ENCODE results near the gene MACC1. TPM values are rescaled to one million over a fixed set of nuclear protein-coding genes. Genes with fewer than 3 reads are reported as not detected.

The MACC1 gene
- total RNA-seq, 2 donors from 2014 or later = 0.14 to 0.56 TPM

DNA sequence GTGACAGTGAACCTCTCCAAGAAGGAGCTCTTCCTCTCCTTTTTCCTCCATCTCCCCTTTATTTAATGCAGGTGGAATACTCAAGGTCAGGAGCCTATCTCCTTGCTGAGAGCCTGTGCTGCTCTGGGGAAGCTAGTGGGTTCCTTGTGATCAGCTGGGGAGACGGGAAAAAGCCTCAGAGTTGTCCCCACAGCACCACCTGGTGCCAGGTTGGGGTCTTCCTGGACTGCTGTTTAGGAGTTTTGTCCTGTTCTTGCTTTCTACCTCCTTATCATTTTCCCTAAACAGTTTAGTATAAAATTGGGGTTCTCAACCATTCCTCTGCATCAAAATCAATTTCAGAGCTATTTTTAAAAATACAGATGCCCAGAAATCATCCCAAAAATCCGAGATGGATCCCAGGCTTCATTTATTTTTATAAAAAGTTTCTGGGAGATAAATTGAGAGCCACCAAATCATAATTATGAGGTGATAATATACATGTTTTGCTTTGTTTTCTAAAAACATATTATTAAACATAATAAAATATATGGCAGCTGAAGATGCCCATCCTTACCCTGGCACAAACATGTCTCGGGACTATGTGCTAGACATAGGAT is 44.3 kb downstream of the MACC1 start:
- ATAC-seq (ENCODE audit: insufficient number of reproducible peaks, low FRiP score, low read depth) = no peak
- no peaks in the 10 kb centered on the region for H3K36me3 ChIP-seq

DNA sequence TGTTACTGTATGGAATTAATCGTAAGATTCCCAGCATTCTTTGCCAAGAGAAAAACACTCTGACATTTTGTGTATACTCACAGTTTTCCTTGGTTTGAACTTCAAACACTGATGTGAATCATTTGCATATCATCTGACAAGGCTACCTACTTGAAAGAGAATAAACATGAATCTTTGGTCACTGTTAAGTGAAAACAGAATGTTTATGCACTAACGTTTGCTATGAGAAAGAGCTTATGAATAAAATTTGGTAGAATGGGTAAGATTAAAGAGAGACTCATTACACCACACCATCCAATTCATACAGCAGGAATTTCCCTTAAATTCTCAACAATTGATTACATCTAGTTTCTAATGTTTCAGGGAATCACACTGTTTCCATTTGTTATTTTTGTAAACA is 46.6 kb downstream of the MACC1 start:
- TF ChIP-seq, protein P1, sequence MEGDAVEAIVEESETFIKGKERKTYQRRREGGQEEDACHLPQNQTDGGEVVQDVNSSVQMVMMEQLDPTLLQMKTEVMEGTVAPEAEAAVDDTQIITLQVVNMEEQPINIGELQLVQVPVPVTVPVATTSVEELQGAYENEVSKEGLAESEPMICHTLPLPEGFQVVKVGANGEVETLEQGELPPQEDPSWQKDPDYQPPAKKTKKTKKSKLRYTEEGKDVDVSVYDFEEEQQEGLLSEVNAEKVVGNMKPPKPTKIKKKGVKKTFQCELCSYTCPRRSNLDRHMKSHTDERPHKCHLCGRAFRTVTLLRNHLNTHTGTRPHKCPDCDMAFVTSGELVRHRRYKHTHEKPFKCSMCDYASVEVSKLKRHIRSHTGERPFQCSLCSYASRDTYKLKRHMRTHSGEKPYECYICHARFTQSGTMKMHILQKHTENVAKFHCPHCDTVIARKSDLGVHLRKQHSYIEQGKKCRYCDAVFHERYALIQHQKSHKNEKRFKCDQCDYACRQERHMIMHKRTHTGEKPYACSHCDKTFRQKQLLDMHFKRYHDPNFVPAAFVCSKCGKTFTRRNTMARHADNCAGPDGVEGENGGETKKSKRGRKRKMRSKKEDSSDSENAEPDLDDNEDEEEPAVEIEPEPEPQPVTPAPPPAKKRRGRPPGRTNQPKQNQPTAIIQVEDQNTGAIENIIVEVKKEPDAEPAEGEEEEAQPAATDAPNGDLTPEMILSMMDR (IDR thresholded peaks at IDR 0.05) = no peak
- ATAC-seq (ENCODE audit: insufficient number of reproducible peaks, low FRiP score, low read depth) = no peak

More for the DNA sequence above, 44.3 kb downstream of the MACC1 start:
- no peaks in the 10 kb centered on the region for H3K9me3 ChIP-seq
- TF ChIP-seq, protein P1 (IDR thresholded peaks at IDR 0.05) = no peak
- no peak for DNase-seq (ENCODE audit: low spot score)
- no peak overlapping the region for H3K4me3 ChIP-seq
- H3K27ac ChIP-seq = no peak overlapping the region
- H3K27me3 ChIP-seq (replicated peaks; ENCODE audit: insufficient read depth) = no peaks in the 10 kb centered on the region
- no peaks in the 10 kb centered on the region for H3K4me1 ChIP-seq (ENCODE audit: control insufficient read depth in 1 of 2, low read depth in 2 of 2)

GRCh38 chr7:20165146-20165510 is 52.1 kb downstream of the MACC1 start:
- Histone ChIP-seq H3K4me1 (ENCODE audit: control insufficient read depth in 1 of 2, low read depth in 2 of 2) (no peaks in the 10 kb centered on the region), H3K27me3 (replicated peaks; ENCODE audit: insufficient read depth) (no peaks in the 10 kb centered on the region), H3K9me3 (no peaks in the 10 kb centered on the region), H3K27ac (no peak overlapping the region), H3K36me3 (no peaks in the 10 kb centered on the region), H3K4me3 (no peak overlapping the region)
- no peak for ATAC-seq (ENCODE audit: insufficient number of reproducible peaks, low FRiP score, low read depth)
- TF ChIP-seq, protein P1 (IDR thresholded peaks at IDR 0.05) = no peak
- no peak for DNase-seq (ENCODE audit: low spot score)

More for the DNA sequence above, 46.6 kb downstream of the MACC1 start:
- H3K36me3 ChIP-seq = no peaks in the 10 kb centered on the region
- DNase-seq (ENCODE audit: low spot score) = no peak
- H3K27me3 ChIP-seq (replicated peaks; ENCODE audit: insufficient read depth) = no peaks in the 10 kb centered on the region
- H3K4me1 ChIP-seq (ENCODE audit: control insufficient read depth in 1 of 2, low read depth in 2 of 2) = no peaks in the 10 kb centered on the region
- no peaks in the 10 kb centered on the region for H3K9me3 ChIP-seq
- no peak overlapping the region for H3K27ac ChIP-seq
- no peak overlapping the region for H3K4me3 ChIP-seq

- DNase-seq (ENCODE audit: low spot score) (no peak), ATAC-seq (ENCODE audit: insufficient number of reproducible peaks, low FRiP score, low read depth) (no peak)
- H3K4me1 ChIP-seq (ENCODE audit: control insufficient read depth in 1 of 2, low read depth in 2 of 2) = no peaks in the 10 kb centered on the region
- H3K9me3 ChIP-seq = no peaks in the 10 kb centered on the region
- TF ChIP-seq, protein P1 (IDR thresholded peaks at IDR 0.05) = no peak
- no peak overlapping the region for H3K27ac ChIP-seq
- H3K27me3 ChIP-seq (replicated peaks; ENCODE audit: insufficient read depth) = no peaks in the 10 kb centered on the region
- no peak overlapping the region for H3K4me3 ChIP-seq
- H3K36me3 ChIP-seq = no peaks in the 10 kb centered on the region
Observed at GRCh38 chr7:20164425-20165145, 52.6 kb downstream of the MACC1 start.

- H3K9me3 ChIP-seq = no peaks in the 10 kb centered on the region
- H3K27me3 ChIP-seq (replicated peaks; ENCODE audit: insufficient read depth) = no peaks in the 10 kb centered on the region
- H3K4me1 ChIP-seq (ENCODE audit: control insufficient read depth in 1 of 2, low read depth in 2 of 2) = no peaks in the 10 kb centered on the region
- ATAC-seq (ENCODE audit: insufficient number of reproducible peaks, low FRiP score, low read depth) = no peak
- H3K4me3 ChIP-seq = no peak overlapping the region
- no peaks in the 10 kb centered on the region for H3K36me3 ChIP-seq
- no peak overlapping the region for H3K27ac ChIP-seq
- DNase-seq (ENCODE audit: low spot score) = no peak
- TF ChIP-seq, protein P1 (IDR thresholded peaks at IDR 0.05) = no peak
Observed at GRCh38 chr7:20162665-20163064, 54.5 kb downstream of the MACC1 start.
